GM19099 (cell line): ENCODE measurements around the gene ASAP2.

Source experiments
- POLR2A ChIP-seq: IDR thresholded peaks from 3 replicates; pipeline ENCODE4 v1.6.1; 2011; ENCODE audit warnings: low read depth; ENCODE audit not compliant: insufficient read length; ENCODE audit errors: extremely low read depth

The ASAP2 gene

GRCh38 chr2:9244985-9245544 is 38.5 kb downstream of the ASAP2 start:
- no peak for TF ChIP-seq POLR2A

GRCh38 chr2:9247177-9247576 is 40.6 kb downstream of the ASAP2 start:
- TF ChIP-seq POLR2A, result no peak

- TF ChIP-seq POLR2A, result no peak
These were observed 41.2 kb downstream of the ASAP2 start for GRCh38 chr2:9247786-9248185.

- TF ChIP-seq POLR2A, result no peak
These were observed 41.8 kb downstream of the ASAP2 start for GRCh38 chr2:9248363-9248762.

- TF ChIP-seq POLR2A, result no peak
These were observed 42.6 kb downstream of the ASAP2 start for GRCh38 chr2:9249020-9249800.

- no peak for TF ChIP-seq POLR2A
These were observed 43.5 kb downstream of the ASAP2 start for GRCh38 chr2:9250091-9250490.

GRCh38 chr2:9250498-9251153 is 44.0 kb downstream of the ASAP2 start:
- no peak for TF ChIP-seq POLR2A

- TF ChIP-seq POLR2A, result no peak
These were observed 44.8 kb downstream of the ASAP2 start for GRCh38 chr2:9251154-9252001.

- no peak for TF ChIP-seq POLR2A
These were observed 45.4 kb downstream of the ASAP2 start for GRCh38 chr2:9252002-9252357.

- TF ChIP-seq POLR2A, result no peak
These were observed 48.8 kb downstream of the ASAP2 start for GRCh38 chr2:9255416-9255815.

GRCh38 chr2:9256147-9256546 is 49.5 kb downstream of the ASAP2 start:
- no peak for TF ChIP-seq POLR2A

GRCh38 chr2:9256570-9257043 is 50.0 kb downstream of the ASAP2 start:
- no peak for TF ChIP-seq POLR2A

- TF ChIP-seq POLR2A, result no peak
These were observed 51.9 kb downstream of the ASAP2 start for GRCh38 chr2:9258501-9258900.

GRCh38 chr2:9258953-9259399 is 52.4 kb downstream of the ASAP2 start:
- TF ChIP-seq POLR2A, result no peak

- no peak for TF ChIP-seq POLR2A
These were observed 53.9 kb downstream of the ASAP2 start for GRCh38 chr2:9260464-9260918.
